K562 (cell line): ENCODE measurements around the gene PLCG2. TPM values are rescaled to one million over a fixed set of nuclear protein-coding genes. Genes with fewer than 3 reads are reported as not detected.

Experiments
- ATAC-seq: fragments of 200-7000 bp; cut with Tn5 transposase; 3 replicates; pipeline ENCODE4 v1.9.1; 2020; ENCODE audit warnings: moderate library complexity
- BruUV-seq: library from RNA; stranded (reverse); fragments of 400-500 nt; replicated peaks from 2 replicates; lab custom pipeline; 2021; lab: Mats Ljungman, UMichigan
- CTCF ChIA-PET: fragments of 300-600 bp; formaldehyde crosslinking; extraction: SDS; loops from one replicate; lab custom pipeline; 2021; ENCODE audit warnings: low intra/inter-chr PET ratio; lab: Yijun Ruan, JAX
- POLR2A ChIA-PET: fragments of 300-600, 350-650 bp; sonication (Branson Sonifier 250); formaldehyde crosslinking; extraction: SDS; loops from one replicate; lab custom pipeline; 2021; ENCODE audit warnings: antibody characterized with exemption, inconsistent platforms; lab: Yijun Ruan, JAX
- DNase-seq, 4 experiments: peaks; one replicate each; pipeline versions ENCODE4 v3.0.0 to v3.0.0-alpha.2; 2011 to 2018; ENCODE audit warnings: low spot score in 3 of 4, mixed read lengths in 3 of 4; ENCODE audit errors: extremely low read depth in 1 of 4
- FAIRE-seq: peaks from 2 replicates; lab custom pipeline; 2011; peaks lifted over from hg19 to GRCh38; lab: Jason Lieb, UNC
- H2AFZ ChIP-seq: 2 replicates; pipeline ENCODE4 v1.6.0; 2011; ENCODE audit warnings: low read depth, low read length, control low read depth, inconsistent platforms
- H3K27ac ChIP-seq: fragments of 200-600 bp; 3 replicates; pipeline ENCODE4 v1.8.0; 2011; ENCODE audit warnings: low read depth, mild to moderate bottlenecking, control low read depth, inconsistent platforms, low read length, moderate library complexity, mixed read lengths; ENCODE audit errors: extremely low read depth
- H3K27me3 ChIP-seq, 2 experiments: fragments of 300-600 bp in 1 of 2; 2 replicates in 1 of 2; 3 replicates in 1 of 2; pipeline versions ENCODE4 v1.6.0 to v1.8.0; 2011; ENCODE audit warnings: inconsistent platforms in 2 of 2, low read length in 2 of 2, mild to moderate bottlenecking in 1 of 2, mixed read lengths in 1 of 2, moderate library complexity in 1 of 2; ENCODE audit not compliant: control insufficient read depth in 2 of 2, insufficient read depth in 2 of 2
- H3K36me3 ChIP-seq: fragments of 300-600 bp; 3 replicates; pipeline ENCODE4 v1.8.0; 2011; ENCODE audit warnings: mild to moderate bottlenecking, low read length, inconsistent platforms; ENCODE audit not compliant: control insufficient read depth, insufficient read depth
- H3K4me1 ChIP-seq, 2 experiments: fragments of 200-600 bp in 1 of 2; replicated peaks in 1 of 2; 2 replicates in 1 of 2; 3 replicates in 1 of 2; pipeline versions ENCODE4 v1.5.1 to v1.8.0; 2011; ENCODE audit warnings: inconsistent platforms in 2 of 2, low read length in 2 of 2, mild to moderate bottlenecking in 1 of 2, mixed read lengths in 1 of 2, moderate library complexity in 1 of 2; ENCODE audit not compliant: control insufficient read depth in 2 of 2, insufficient read depth in 2 of 2
- H3K4me2 ChIP-seq: 2 replicates; pipeline ENCODE4 v1.6.1; 2011; ENCODE audit warnings: low read length, control low read depth, inconsistent platforms, mixed read lengths; ENCODE audit not compliant: insufficient read depth
- H3K4me3 ChIP-seq: fragments of 200-600 bp; sonication (generic), shearing (Covaris generic); 2 replicates; pipeline ENCODE4 v1.5.1; 2016; ENCODE audit warnings: control low read depth, inconsistent platforms
- H3K79me2 ChIP-seq: fragments of 200-600 bp; 3 replicates; pipeline ENCODE4 v1.8.0; 2011; ENCODE audit warnings: low read length, inconsistent platforms; ENCODE audit not compliant: control insufficient read depth, insufficient read depth
- H3K9ac ChIP-seq, 2 experiments: 2 replicates each; pipeline versions ENCODE4 v1.6.0 to v1.6.1; 2011; ENCODE audit warnings: low read depth in 2 of 2, low read length in 2 of 2, control low read depth in 1 of 2, inconsistent platforms in 1 of 2, mild to moderate bottlenecking in 1 of 2, mixed read lengths in 1 of 2; ENCODE audit not compliant: insufficient read depth in 1 of 2
- H3K9me1 ChIP-seq: one replicate; pipeline ENCODE4 v1.6.0; 2011; ENCODE audit warnings: inconsistent platforms, mild to moderate bottlenecking, low read length, moderate library complexity; ENCODE audit not compliant: control insufficient read depth, insufficient read depth
- H3K9me3 ChIP-seq: replicated peaks from 2 replicates; pipeline ENCODE4 v1.5.1; 2011; ENCODE audit warnings: low read depth, low read length, inconsistent platforms; ENCODE audit not compliant: control insufficient read depth, insufficient read depth
- H4K20me1 ChIP-seq: replicated peaks from 2 replicates; pipeline ENCODE4 v1.6.1; 2011; ENCODE audit warnings: low read length, inconsistent platforms, mixed read lengths; ENCODE audit not compliant: control insufficient read depth, insufficient read depth
- BACH1 ChIP-seq: fragments of 200-800 bp; sonication (Bioruptor generic); IDR thresholded peaks from 2 replicates; pipeline ENCODE4 v1.6.1; 2016; ENCODE audit warnings: missing genetic modification characterization, missing compliant biosample characterization
- CBX3 ChIP-seq, 2 experiments: IDR thresholded peaks; 1 replicate in 1 of 2; 2 replicates in 1 of 2; pipeline ENCODE4 v1.6.1; 2012; ENCODE audit warnings: inconsistent platforms in 2 of 2, low read length in 2 of 2, borderline replicate concordance in 1 of 2, control low read depth in 1 of 2
- MTA3 ChIP-seq: fragments of 450-650 bp; formaldehyde crosslinking; IDR thresholded peaks from 2 replicates; pipeline ENCODE4 v1.6.1; 2017; ENCODE audit warnings: mild to moderate bottlenecking, borderline replicate concordance
- NR2C2 ChIP-seq, 2 experiments: fragments of 200-800 bp in 1 of 2; sonication (Bioruptor generic) in 1 of 2; sonication (generic) in 1 of 2; formaldehyde crosslinking in 1 of 2; IDR thresholded peaks; 2 replicates each; pipeline versions ENCODE4 v1.6.1 to v1.8.0; 2016 to 2022; ENCODE audit warnings: mild to moderate bottlenecking in 1 of 2, missing compliant biosample characterization in 1 of 2, missing genetic modification characterization in 1 of 2, missing genetic modification reagents in 1 of 2
- SMAD4 ChIP-seq: fragments of 250-450 bp; sonication (Bioruptor Pico); conservative IDR thresholded peaks from 2 replicates; pipeline ENCODE4 v1.8.0; 2021; ENCODE audit warnings: inconsistent platforms, mild to moderate bottlenecking, moderate library complexity
- ZNF184 ChIP-seq: sonication (generic); formaldehyde crosslinking; IDR thresholded peaks from 2 replicates; pipeline ENCODE4 v1.5.0; 2020; ENCODE audit warnings: missing genetic modification reagents
- ZNF512 ChIP-seq: IDR thresholded peaks from 2 replicates; pipeline ENCODE4 v1.6.1; 2016; ENCODE audit warnings: missing genetic modification characterization, missing compliant biosample characterization
- WGBS: fragments of 100-300 bp; shearing (Covaris generic); methylation state at CpG from one replicate; pipeline ENCODE4 v1.1.6; 2016; ENCODE audit warnings: low coverage, mixed read lengths; ENCODE audit not compliant: insufficient coverage; ENCODE audit errors: missing lambda C conversion rate; 5-methylcytosine and 5-hydroxymethylcytosine counted together
- in situ Hi-C: fragments of 300-500 bp; cut with MboI; formaldehyde crosslinking; loops from 4 replicates; pipeline ENCODE4 v1.15.0; 2018; ENCODE audit warnings: inconsistent platforms, mixed read lengths
- intact Hi-C: fragments of 100-400 bp; cut with micrococcal nuclease; formaldehyde crosslinking; loops from 2 replicates; pipeline ENCODE4 v1.14.2; 2022
- polyA plus RNA-seq, 8 experiments: library from polyadenylated mRNA; depleted of rRNA in 4 of 8; stranded (reverse) in 5 of 8; unstranded in 3 of 8; fragments of >200 nt; fragmentation: Nextera tagmentation in 2 of 8; fragmentation: Illumina TruSeq in 1 of 8; extraction: Ambion mirVana in 2 of 8; extraction: Trizol in 1 of 8; gene quantifications; 2 replicates each; pipeline versions ENCODE4 v1.2.1 to v1.2.3, GENCODE V29; 2011 to 2014; ENCODE audit warnings: inconsistent platforms in 1 of 8, missing spikeins in 1 of 8
- total RNA-seq, 7 experiments: library from RNA; depleted of rRNA in 6 of 7; stranded (reverse); fragments of >200 nt in 6 of 7; fragmentation: Illumina TruSeq in 2 of 7; extraction: Trizol in 2 of 7; gene quantifications; 2 replicates each; pipeline versions ENCODE4 v1.2.1 to v1.2.3, GENCODE V29; 2011 to 2021; ENCODE audit warnings: low replicate concordance in 1 of 7

PLCG2 gene
- total and polyA plus RNA-seq, 9 of the 15 experiments (the other 6 are each of a cell fraction or from before 2014, with no cell fraction given): 0.94 to 7.1 (median 3.1) TPM

DNA sequence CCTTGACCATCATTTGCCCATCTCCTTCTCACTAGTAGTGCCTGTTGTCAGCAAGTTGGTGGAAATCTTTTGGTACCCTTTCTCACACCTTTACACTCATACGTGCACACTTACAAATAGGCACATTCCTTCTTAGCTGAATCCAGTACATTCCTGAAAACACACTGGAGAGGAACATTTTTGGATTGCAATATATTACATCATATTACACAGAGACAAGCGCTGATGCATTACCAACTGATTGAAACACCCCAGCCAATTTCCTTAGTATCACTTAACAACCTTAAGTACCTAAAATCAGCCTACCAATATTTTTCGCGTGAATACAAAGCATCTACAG is 64.1 kb downstream of the PLCG2 start (continued):
- TF ChIP-seq MTA3: no peak

- Histone ChIP-seq H3K36me3 (no peaks in the 10 kb centered on the region), H3K9me3 (no peaks in the 10 kb centered on the region), H3K9me1 (no peaks in the 10 kb centered on the region), H3K4me1 (no peaks in the 10 kb centered on the region; a peak in 2 of 5 replicates)
- BruUV-seq: no TSS peak
- 2% methylated on average over 4 of the region's 8 CpGs for WGBS
- CTCF ChIA-PET: no interaction called here
- no peak for DNase-seq
- no peak for TF ChIP-seq NR2C2 (CRISPR knock-in tag; IDR thresholded peaks at IDR 0.05)
- 0 out of 2 replicates have a peak, but pooled peaks have one; percentile 8 for TF ChIP-seq NR2C2 (tag; IDR thresholded peaks at IDR 0.05)
- TF ChIP-seq BACH1 (tag): peak; percentile 40; the same call in 1 of the 2 replicates
- no peak for TF ChIP-seq ZNF184 (CRISPR knock-in tag)
- peak; percentile 18; the same call in 1 of the 2 replicates for TF ChIP-seq SMAD4
- peak; percentile 30; the same call in 1 of the 2 replicates for TF ChIP-seq ZNF512
- TF ChIP-seq CBX3 (IDR thresholded peaks at IDR 0.05; ENCODE audit: borderline replicate concordance in 1 of 2, low read length in 2 of 2): no peak
- TF ChIP-seq, all 486 proteins: peak for 4
- in situ Hi-C loops: no loop called here
- ATAC-seq (no peak), FAIRE-seq (no peak)
- POLR2A ChIA-PET: no interaction called here
- intact Hi-C loops: no loop called here
- H3K27me3 ChIP-seq: peaks cover 32 to 61% of the 10 kb centered on the region in 2 experiments
- no peak overlapping the region for H3K9ac ChIP-seq
- no peak overlapping the region for H2AFZ ChIP-seq
- H3K27ac ChIP-seq: no peak overlapping the region
- no peak overlapping the region for H3K4me3 ChIP-seq
- no peaks in the 10 kb centered on the region for H3K79me2 ChIP-seq
- H3K4me2 ChIP-seq: no peak overlapping the region; the same call in 1 of the 2 replicates
- H4K20me1 ChIP-seq: no peaks in the 10 kb centered on the region
Observed at GRCh38 chr16:81843683-81844082, 64.6 kb downstream of the PLCG2 start.
